ENCODE results near the gene CISTR.

GRCh38 chr12:53793221-53793620, 41.4 kb upstream of the CISTR start:
- TF ChIP-seq CTCF (IDR thresholded peaks at IDR 0.05) = no peak
- no peak for TF ChIP-seq POLR2A (IDR thresholded peaks at IDR 0.05)
